OCI-LY3 (cell line): ENCODE data around the gene RALA.

Experiments used
- CTCF ChIP-seq: fragments of 200-600, 300-600 bp; sonication (generic); IDR thresholded peaks from 2 replicates; pipeline ENCODE4 v1.5.1; 2014; ENCODE audit warnings: antibody characterized with exemption, low read length, low read depth
- EZH2phosphoT487 ChIP-seq: fragments of 200-600 bp; shearing (Covaris generic); IDR thresholded peaks from 2 replicates; pipeline ENCODE4 v1.6.1; 2018; ENCODE audit warnings: antibody characterized with exemption, mixed run types, low read depth

GRCh38 chr7:39686261-39686924 is 63.0 kb downstream of the RALA start:
- no peak for TF ChIP-seq CTCF
- no peak for TF ChIP-seq EZH2phosphoT487
